Sigmoid colon (tissue), 7 donors: ENCODE data around the gene PMFBP1. TPM values are rescaled to one million over a fixed set of nuclear protein-coding genes. Genes with fewer than 3 reads are reported as not detected.

Source experiments
- DNase-seq: peaks from one replicate; pipeline ENCODE4 v3.0.0-alpha.2; 2019
- H3K27ac ChIP-seq, 4 donors: fragments of 200-600 bp; sonication (generic); one replicate each; pipeline ENCODE4 v1.5.1; 2016 to 2019; ENCODE audit warnings: mild to moderate bottlenecking in 1 of 4
- H3K27me3 ChIP-seq, 3 donors: fragments of 200-600 bp; sonication (generic); one replicate each; pipeline ENCODE4 v1.5.1; 2019; ENCODE audit warnings: mild to moderate bottlenecking in 1 of 3
- H3K36me3 ChIP-seq, 4 donors: fragments of 200-600 bp; sonication (generic); one replicate each; pipeline ENCODE4 v1.5.1; 2016 to 2019
- H3K4me1 ChIP-seq, 4 donors: fragments of 200-600 bp; sonication (generic); one replicate each; pipeline ENCODE4 v1.5.1; 2017 to 2019
- H3K4me3 ChIP-seq, 4 donors: fragments of 200-600 bp; sonication (generic); one replicate each; pipeline ENCODE4 v1.5.1; 2017 to 2019; ENCODE audit warnings: mild to moderate bottlenecking in 2 of 4, moderate library complexity in 1 of 4
- H3K9me3 ChIP-seq, 4 donors: fragments of 200-600 bp in 3 of 4; sonication (generic) in 3 of 4; one replicate each; pipeline versions ENCODE4 v1.5.1 to v1.6.1; 2013 to 2019
- EP300 ChIP-seq, 4 donors: sonication (generic); formaldehyde crosslinking; IDR thresholded peaks; one replicate each; pipeline ENCODE4 v1.6.1; 2017; ENCODE audit warnings: antibody characterized with exemption in 4 of 4
- POLR2A ChIP-seq, 2 donors: fragments of 450-650 bp; IDR thresholded peaks; one replicate each; pipeline ENCODE4 v1.6.1; 2016; ENCODE audit warnings: antibody characterized with exemption in 2 of 2, mild to moderate bottlenecking in 2 of 2, moderate library complexity in 2 of 2
- POLR2AphosphoS5 ChIP-seq, 4 donors: sonication (generic); formaldehyde crosslinking; IDR thresholded peaks; one replicate each; pipeline ENCODE4 v1.6.1; 2017; ENCODE audit warnings: antibody characterized with exemption in 4 of 4
- WGBS, 2 donors: extraction: QIAGEN DNeasy Blood & Tissue Kit; methylation state at CpG; one replicate each; pipeline ENCODE4 v1.1.7; 2013; 5-methylcytosine and 5-hydroxymethylcytosine counted together
- intact Hi-C: fragments of 100-400 bp; cut with DNase I; formaldehyde crosslinking; loops from one replicate; pipeline ENCODE4 v1.15.1; 2023
- polyA plus RNA-seq, 3 donors: library from polyadenylated mRNA; stranded (reverse); fragments of 200-250 nt; gene quantifications; one replicate each; pipeline ENCODE4 v1.2.3, GENCODE V29; 2013
- total RNA-seq, 4 donors: library from RNA; depleted of rRNA; stranded (reverse); fragments of >200 nt; gene quantifications; one replicate each; pipeline ENCODE4 v1.1.0, GENCODE V29; 2016
- TF ChIP-seq, protein P1 (sequence below), 4 experiments: fragments of 450-650 bp in 3 of 4; fragments of 200-600 bp in 1 of 4; IDR thresholded peaks; one replicate each; pipeline ENCODE4 v1.5.1; 2016 to 2019; ENCODE audit warnings: antibody characterized with exemption in 4 of 4, mild to moderate bottlenecking in 3 of 4, moderate library complexity in 2 of 4
- donor health status: healthy with polysubstance abuse.
- donor health status: Bipolar disorder and iron deficiency.
- donor health status: healthy.

PMFBP1 gene
- total and polyA plus RNA-seq, 7 donors, result 0.33 to 2.5 (median 0.82) TPM; not detected in 3

DNA sequence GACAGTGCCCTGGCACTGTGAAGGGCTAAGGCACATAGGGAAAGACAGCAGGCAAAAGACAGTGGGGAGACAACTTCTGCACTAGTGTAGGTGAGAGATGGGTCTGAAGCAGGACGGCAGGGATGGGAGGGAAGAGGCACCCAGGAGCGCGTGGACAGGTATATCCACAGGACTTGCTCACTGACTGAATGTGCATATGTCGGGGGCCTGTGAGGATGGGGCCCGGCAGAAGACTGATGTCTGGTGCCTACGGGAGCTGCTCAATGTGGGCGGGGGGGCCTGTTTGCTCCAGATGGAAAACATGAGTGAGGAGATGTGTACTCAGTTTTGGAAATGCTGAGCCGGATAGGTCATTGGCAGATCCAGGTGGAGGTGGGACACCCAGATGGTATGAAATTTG is 47.3 kb upstream of the PMFBP1 start:
- TF ChIP-seq POLR2AphosphoS5 (IDR thresholded peaks at IDR 0.05) (no peak), POLR2A (IDR thresholded peaks at IDR 0.05) (no peak), EP300 (IDR thresholded peaks at IDR 0.05) (no peak)
- TF ChIP-seq, protein P1, sequence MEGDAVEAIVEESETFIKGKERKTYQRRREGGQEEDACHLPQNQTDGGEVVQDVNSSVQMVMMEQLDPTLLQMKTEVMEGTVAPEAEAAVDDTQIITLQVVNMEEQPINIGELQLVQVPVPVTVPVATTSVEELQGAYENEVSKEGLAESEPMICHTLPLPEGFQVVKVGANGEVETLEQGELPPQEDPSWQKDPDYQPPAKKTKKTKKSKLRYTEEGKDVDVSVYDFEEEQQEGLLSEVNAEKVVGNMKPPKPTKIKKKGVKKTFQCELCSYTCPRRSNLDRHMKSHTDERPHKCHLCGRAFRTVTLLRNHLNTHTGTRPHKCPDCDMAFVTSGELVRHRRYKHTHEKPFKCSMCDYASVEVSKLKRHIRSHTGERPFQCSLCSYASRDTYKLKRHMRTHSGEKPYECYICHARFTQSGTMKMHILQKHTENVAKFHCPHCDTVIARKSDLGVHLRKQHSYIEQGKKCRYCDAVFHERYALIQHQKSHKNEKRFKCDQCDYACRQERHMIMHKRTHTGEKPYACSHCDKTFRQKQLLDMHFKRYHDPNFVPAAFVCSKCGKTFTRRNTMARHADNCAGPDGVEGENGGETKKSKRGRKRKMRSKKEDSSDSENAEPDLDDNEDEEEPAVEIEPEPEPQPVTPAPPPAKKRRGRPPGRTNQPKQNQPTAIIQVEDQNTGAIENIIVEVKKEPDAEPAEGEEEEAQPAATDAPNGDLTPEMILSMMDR (IDR thresholded peaks at IDR 0.05), result no peak
- Histone ChIP-seq H3K27ac (no peak overlapping the region), H3K36me3 (no peaks in the 10 kb centered on the region), H3K4me3 (no peak overlapping the region), H3K27me3 (no peaks in the 10 kb centered on the region), H3K9me3 (peaks cover 0 to 3% (median 0%) of the 10 kb centered on the region in 4 donors), H3K4me1 (no peaks in the 10 kb centered on the region)
- WGBS, 2 donors, result 92 to 95% methylated on average over 8 of the region's 8 CpGs
- DNase-seq, result no peak
- intact Hi-C loops, result no loop called here

DNA sequence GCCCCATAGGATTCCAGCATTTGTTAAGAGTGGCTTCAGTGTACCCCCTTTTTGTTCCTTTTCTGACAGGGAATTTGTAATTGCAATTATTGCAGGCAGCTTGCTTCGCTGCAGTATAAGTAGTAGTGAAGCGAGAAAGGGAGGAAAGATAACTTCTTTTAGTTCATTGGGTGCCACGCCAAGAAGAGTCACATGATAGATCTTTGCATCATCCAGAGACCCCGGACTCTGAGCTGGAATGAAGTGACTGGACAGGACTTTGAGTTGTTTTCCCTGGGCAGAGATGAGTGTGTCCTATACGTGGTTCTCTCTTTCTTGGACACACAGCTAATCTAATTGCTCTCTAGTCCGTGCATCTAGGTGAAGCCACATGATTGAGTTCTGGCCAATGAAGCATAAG is 44.8 kb upstream of the PMFBP1 start:
- Histone ChIP-seq H3K4me1 (no peaks in the 10 kb centered on the region), H3K27ac (no peak overlapping the region), H3K4me3 (no peak overlapping the region), H3K36me3 (no peaks in the 10 kb centered on the region), H3K9me3 (peaks cover 0 to 3% (median 0%) of the 10 kb centered on the region in 4 donors), H3K27me3 (no peaks in the 10 kb centered on the region)
- WGBS, 2 donors, result 85 to 90% methylated on average over 6 of the region's 6 CpGs
- no peak for DNase-seq
- TF ChIP-seq, protein P1 (IDR thresholded peaks at IDR 0.05), result no peak
- no peak for TF ChIP-seq POLR2A (IDR thresholded peaks at IDR 0.05)
- no peak for TF ChIP-seq EP300 (IDR thresholded peaks at IDR 0.05)
- TF ChIP-seq POLR2AphosphoS5 (IDR thresholded peaks at IDR 0.05), result no peak
- intact Hi-C loops, result no loop called here

DNA sequence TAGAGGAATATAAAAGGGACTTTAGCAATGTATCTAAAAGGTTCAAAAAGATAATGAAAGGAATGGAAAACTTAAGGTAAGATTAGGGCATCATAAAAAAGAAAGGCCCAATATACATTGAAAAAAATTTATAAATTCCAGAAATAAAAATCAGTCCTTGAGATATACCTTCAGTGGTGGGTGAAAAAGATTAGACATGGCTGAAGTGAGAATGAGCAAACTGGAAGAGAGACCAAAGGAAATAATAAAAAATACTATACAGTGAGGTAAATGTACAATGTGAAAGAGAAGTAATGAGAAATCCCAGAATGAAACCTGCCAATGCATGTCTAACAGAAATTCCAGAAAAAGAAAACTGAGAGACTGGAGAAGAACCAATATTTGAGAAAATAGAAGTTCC is 42.9 kb upstream of the PMFBP1 start:
- H3K27ac ChIP-seq, result no peak overlapping the region
- intact Hi-C loops, result no loop called here
- no peak for DNase-seq
- H3K27me3 ChIP-seq, result no peaks in the 10 kb centered on the region
- no peaks in the 10 kb centered on the region for H3K36me3 ChIP-seq
- H3K4me1 ChIP-seq, result no peaks in the 10 kb centered on the region
- H3K4me3 ChIP-seq, result no peak overlapping the region
- H3K9me3 ChIP-seq, result peaks cover 0 to 3% (median 0%) of the 10 kb centered on the region in 4 donors
- TF ChIP-seq, protein P1 (IDR thresholded peaks at IDR 0.05), result no peak
- TF ChIP-seq EP300 (IDR thresholded peaks at IDR 0.05) (no peak), POLR2AphosphoS5 (IDR thresholded peaks at IDR 0.05) (no peak)

DNA sequence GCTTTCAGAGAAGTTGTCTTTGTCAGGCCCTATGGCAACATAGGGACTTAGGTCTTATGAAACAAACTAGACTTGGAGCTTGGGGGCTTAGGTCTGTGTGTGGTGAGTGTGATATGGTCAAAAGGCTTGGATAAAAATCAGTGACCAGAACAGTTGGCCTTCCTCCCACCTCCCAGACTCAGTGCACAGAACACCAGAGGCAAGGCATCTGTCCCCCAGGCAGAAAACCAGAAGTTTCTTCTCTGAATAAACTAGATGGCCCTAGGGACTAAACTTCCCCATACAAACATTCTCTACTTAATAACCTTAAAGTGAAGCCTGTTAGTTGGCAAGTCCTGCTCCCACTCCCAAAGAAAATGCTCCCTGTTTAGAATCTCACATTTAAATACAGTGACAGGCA is 39.2 kb upstream of the PMFBP1 start:
- Histone ChIP-seq H3K9me3 (peaks cover 0 to 3% (median 0%) of the 10 kb centered on the region in 4 donors), H3K36me3 (no peaks in the 10 kb centered on the region), H3K4me3 (no peak overlapping the region), H3K27ac (no peak overlapping the region), H3K4me1 (no peaks in the 10 kb centered on the region), H3K27me3 (no peaks in the 10 kb centered on the region)
- intact Hi-C loops, result no loop called here
- TF ChIP-seq EP300 (IDR thresholded peaks at IDR 0.05) (no peak), POLR2A (IDR thresholded peaks at IDR 0.05) (no peak), POLR2AphosphoS5 (IDR thresholded peaks at IDR 0.05) (no peak)
- TF ChIP-seq, protein P1 (IDR thresholded peaks at IDR 0.05), result no peak
- no peak for DNase-seq

DNA sequence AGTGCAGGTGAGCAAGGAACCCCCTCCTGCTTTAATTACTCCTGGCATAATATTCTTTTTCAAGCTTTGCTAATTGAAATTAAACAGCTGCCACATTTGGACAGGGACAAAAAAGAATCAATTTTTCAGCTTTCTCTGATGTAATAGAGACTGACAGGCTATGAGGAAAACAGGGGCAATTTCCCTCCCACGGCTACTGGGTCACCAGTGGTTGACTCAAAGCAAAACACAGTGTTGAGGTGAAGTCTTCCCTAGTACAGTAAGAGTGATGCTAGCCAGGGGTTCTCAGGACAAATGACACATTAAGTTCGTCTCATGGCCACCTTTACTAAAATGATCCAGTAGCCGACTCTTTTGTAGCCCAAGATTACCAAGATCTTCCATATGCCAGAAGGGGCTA is 38.6 kb upstream of the PMFBP1 start:
- intact Hi-C loops, result no loop called here
- peaks cover 0 to 3% (median 0%) of the 10 kb centered on the region in 4 donors for H3K9me3 ChIP-seq
- TF ChIP-seq, protein P1 (IDR thresholded peaks at IDR 0.05), result no peak
- no peak for TF ChIP-seq POLR2A (IDR thresholded peaks at IDR 0.05)
- TF ChIP-seq POLR2AphosphoS5 (IDR thresholded peaks at IDR 0.05), result no peak
- no peak for TF ChIP-seq EP300 (IDR thresholded peaks at IDR 0.05)
- no peaks in the 10 kb centered on the region for H3K27me3 ChIP-seq
- 87 to 93% methylated on average over 3 of the region's 3 CpGs for WGBS, 2 donors
- no peak overlapping the region for H3K27ac ChIP-seq
- H3K36me3 ChIP-seq, result no peaks in the 10 kb centered on the region
- DNase-seq, result no peak
- H3K4me1 ChIP-seq, result no peaks in the 10 kb centered on the region
- H3K4me3 ChIP-seq, result no peak overlapping the region
